Neuron (in vitro differentiated cells): Measurements from ENCODE around the gene OLFM4.

Experiments
- H2AFZ ChIP-seq: one replicate; pipeline ENCODE4 v1.6.1; 2013; ENCODE audit warnings: low read depth, mild to moderate bottlenecking, inconsistent platforms, low read length, moderate library complexity
- H3K27me3 ChIP-seq: one replicate; pipeline ENCODE4 v1.6.1; 2013; ENCODE audit warnings: low read length; ENCODE audit not compliant: insufficient read depth
- H3K36me3 ChIP-seq: one replicate; pipeline ENCODE4 v1.6.1; 2013; ENCODE audit warnings: low read length; ENCODE audit not compliant: insufficient read depth
- H3K4me1 ChIP-seq: one replicate; pipeline ENCODE4 v1.6.1; 2013; ENCODE audit warnings: low read length; ENCODE audit not compliant: insufficient read depth
- H3K4me3 ChIP-seq: 2 replicates; pipeline ENCODE4 v1.5.1; 2013; ENCODE audit warnings: mild to moderate bottlenecking, low read length, moderate library complexity
- H3K9me3 ChIP-seq: one replicate; pipeline ENCODE4 v1.6.1; 2013; ENCODE audit warnings: low read length

Gene OLFM4

GRCh38 chr13:53060840-53061490 is 32.4 kb downstream of the OLFM4 start:
- H2AFZ ChIP-seq = peak overlapping the region; percentile 46
- H3K4me3 ChIP-seq = no peak overlapping the region
- no peaks in the 10 kb centered on the region for H3K9me3 ChIP-seq
- H3K4me1 ChIP-seq = peaks cover 28% of the 10 kb centered on the region
- H3K27me3 ChIP-seq = no peaks in the 10 kb centered on the region
- H3K36me3 ChIP-seq = no peaks in the 10 kb centered on the region

GRCh38 chr13:53064731-53065130 is 36.1 kb downstream of the OLFM4 start:
- H2AFZ ChIP-seq = no peak overlapping the region
- H3K4me3 ChIP-seq = no peak overlapping the region
- no peaks in the 10 kb centered on the region for H3K27me3 ChIP-seq

GRCh38 chr13:53066411-53066810 is 37.8 kb downstream of the OLFM4 start:
- Histone ChIP-seq H3K36me3 (no peaks in the 10 kb centered on the region), H3K27me3 (no peaks in the 10 kb centered on the region), H3K9me3 (no peaks in the 10 kb centered on the region), H3K4me3 (no peak overlapping the region), H2AFZ (no peak overlapping the region), H3K4me1 (peaks cover 33% of the 10 kb centered on the region)

More at GRCh38 chr13:53064731-53065130, 36.1 kb downstream of the OLFM4 start:
- Histone ChIP-seq H3K4me1 (peaks cover 49% of the 10 kb centered on the region), H3K36me3 (no peaks in the 10 kb centered on the region), H3K9me3 (no peaks in the 10 kb centered on the region)

DNA sequence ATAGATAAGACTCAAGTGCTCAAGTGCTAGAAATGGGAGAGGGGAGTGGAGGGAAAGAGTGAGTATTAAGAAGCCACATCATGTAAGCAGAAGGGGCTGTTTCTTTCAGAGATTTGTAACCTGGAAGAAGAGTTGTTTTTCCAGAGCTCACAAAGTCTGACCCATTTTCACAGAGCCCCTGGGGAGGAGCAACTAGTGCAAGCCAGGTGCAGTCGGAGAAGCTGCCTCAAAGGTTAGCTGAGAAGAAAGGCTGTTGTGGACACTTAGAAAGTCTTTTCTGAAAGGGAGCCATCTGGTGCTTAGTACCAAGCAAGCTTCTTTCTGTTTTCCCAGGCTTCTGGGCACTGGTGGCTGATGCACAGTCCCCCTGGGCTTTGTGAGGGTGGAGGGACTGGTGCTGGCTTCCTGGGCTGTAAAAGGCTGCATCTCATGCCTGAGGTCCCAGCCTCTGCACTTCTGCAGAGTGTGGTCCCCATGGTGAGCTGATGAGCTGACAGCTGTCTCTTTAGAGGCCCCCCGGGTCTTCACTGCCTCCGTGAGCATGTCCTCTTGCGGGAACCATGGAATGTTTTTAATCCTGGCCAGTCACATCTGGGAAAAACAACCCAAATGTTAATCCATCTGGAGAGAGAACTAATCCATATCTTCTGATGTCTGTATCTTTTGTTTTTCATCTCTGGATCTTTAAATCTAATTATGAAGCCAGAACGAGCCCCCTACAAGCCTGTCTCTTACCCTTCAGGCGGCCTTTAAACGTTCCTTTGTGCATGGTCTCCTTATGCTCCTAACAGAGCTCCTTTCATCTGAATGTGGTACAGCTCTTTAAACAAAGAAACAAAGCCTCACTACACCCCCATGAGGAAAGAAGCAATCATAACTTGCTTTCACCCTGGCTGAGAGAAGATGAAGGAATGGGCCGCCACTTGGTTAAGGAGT is 40.2 kb downstream of the OLFM4 start:
- Histone ChIP-seq H3K27me3 (no peaks in the 10 kb centered on the region), H3K36me3 (no peaks in the 10 kb centered on the region), H3K4me3 (no peak overlapping the region), H3K4me1 (peaks cover 22% of the 10 kb centered on the region), H3K9me3 (no peaks in the 10 kb centered on the region), H2AFZ (peak overlapping the region; percentile 30)

GRCh38 chr13:53069800-53070199 is 41.2 kb downstream of the OLFM4 start:
- peaks cover 24% of the 10 kb centered on the region for H3K4me1 ChIP-seq
- H3K9me3 ChIP-seq = no peaks in the 10 kb centered on the region
- no peaks in the 10 kb centered on the region for H3K36me3 ChIP-seq
- H3K4me3 ChIP-seq = no peak overlapping the region
- H2AFZ ChIP-seq = no peak overlapping the region
- H3K27me3 ChIP-seq = no peaks in the 10 kb centered on the region

GRCh38 chr13:53073711-53074110 is 45.1 kb downstream of the OLFM4 start:
- Histone ChIP-seq H3K4me1 (peaks cover 36% of the 10 kb centered on the region), H3K9me3 (no peaks in the 10 kb centered on the region), H3K36me3 (no peaks in the 10 kb centered on the region)

GRCh38 chr13:53074114-53074513 is 45.5 kb downstream of the OLFM4 start:
- H3K4me3 ChIP-seq = no peak overlapping the region
- no peak overlapping the region for H2AFZ ChIP-seq
- H3K27me3 ChIP-seq = no peaks in the 10 kb centered on the region
- no peaks in the 10 kb centered on the region for H3K36me3 ChIP-seq
- H3K9me3 ChIP-seq = peaks cover 2% of the 10 kb centered on the region
- H3K4me1 ChIP-seq = peaks cover 32% of the 10 kb centered on the region

More at GRCh38 chr13:53073711-53074110, 45.1 kb downstream of the OLFM4 start:
- Histone ChIP-seq H3K27me3 (no peaks in the 10 kb centered on the region), H3K4me3 (no peak overlapping the region), H2AFZ (no peak overlapping the region)

GRCh38 chr13:53075356-53076041 is 46.9 kb downstream of the OLFM4 start:
- Histone ChIP-seq H2AFZ (no peak overlapping the region), H3K4me1 (peaks cover 27% of the 10 kb centered on the region), H3K9me3 (peaks cover 2% of the 10 kb centered on the region), H3K36me3 (no peaks in the 10 kb centered on the region), H3K4me3 (no peak overlapping the region), H3K27me3 (no peaks in the 10 kb centered on the region)

DNA sequence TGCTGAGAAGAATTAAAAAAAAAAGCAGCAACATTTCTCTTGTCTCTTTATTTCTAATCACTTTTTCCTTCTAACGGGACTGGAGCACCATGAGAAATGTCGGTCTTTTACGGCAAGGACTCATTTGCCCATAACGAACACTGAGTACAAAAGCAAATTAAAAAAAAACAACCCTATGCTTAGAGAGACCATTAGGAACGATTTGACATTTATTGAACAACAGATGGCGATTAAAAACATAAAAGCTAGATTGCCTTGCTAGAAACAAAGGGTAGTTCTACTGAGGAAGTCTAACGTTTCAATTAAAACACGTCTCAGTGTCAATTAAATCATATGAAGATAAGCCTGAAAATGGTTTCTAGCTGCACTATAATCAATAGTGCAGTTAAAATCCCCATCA is 51.1 kb downstream of the OLFM4 start:
- peaks cover 7% of the 10 kb centered on the region for H3K9me3 ChIP-seq
- no peak overlapping the region for H3K4me3 ChIP-seq
- peaks cover 23% of the 10 kb centered on the region for H3K4me1 ChIP-seq
- H2AFZ ChIP-seq = no peak overlapping the region
- H3K36me3 ChIP-seq = no peaks in the 10 kb centered on the region
- no peaks in the 10 kb centered on the region for H3K27me3 ChIP-seq

DNA sequence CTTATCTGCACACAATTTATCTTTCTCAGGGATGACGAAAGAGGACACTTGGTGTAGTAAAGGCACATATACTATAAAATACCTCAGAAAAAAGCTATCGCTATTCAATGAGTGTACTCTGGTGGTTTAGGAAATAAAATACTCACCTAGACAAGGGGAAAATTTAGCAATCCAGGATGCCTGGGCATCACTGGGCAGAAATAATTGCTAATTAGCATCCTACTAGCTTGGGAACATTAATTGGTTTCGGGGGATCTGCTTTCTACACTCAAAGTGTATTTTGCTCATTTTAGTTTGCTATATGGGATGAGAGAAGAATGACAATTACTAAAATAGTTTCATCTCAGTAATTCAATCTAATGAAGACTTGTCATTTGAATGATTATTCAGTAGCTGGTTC is 60.3 kb downstream of the OLFM4 start:
- H3K4me3 ChIP-seq = no peak overlapping the region
- H3K4me1 ChIP-seq = peaks cover 19% of the 10 kb centered on the region
- H3K9me3 ChIP-seq = no peaks in the 10 kb centered on the region
- H2AFZ ChIP-seq = no peak overlapping the region
- no peaks in the 10 kb centered on the region for H3K36me3 ChIP-seq
- no peaks in the 10 kb centered on the region for H3K27me3 ChIP-seq

DNA sequence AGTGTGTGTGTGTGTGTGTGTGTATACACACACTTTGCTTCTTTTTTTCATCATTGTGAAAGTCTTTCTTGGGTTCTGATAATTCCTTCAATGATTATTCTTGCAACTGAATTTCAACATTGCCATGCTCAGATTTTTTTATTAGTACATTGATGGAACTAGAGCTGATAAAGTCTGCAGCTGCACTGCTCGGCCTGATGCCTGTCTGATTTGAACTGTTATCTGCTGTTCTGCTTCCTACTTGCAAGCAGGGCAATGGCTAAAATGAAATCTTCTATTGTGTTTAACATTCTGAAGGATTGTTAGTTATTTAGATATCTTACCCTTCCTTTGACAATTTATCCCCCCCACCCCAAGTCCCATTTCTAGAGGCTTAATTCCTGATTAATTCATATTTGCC is 61.3 kb downstream of the OLFM4 start:
- Histone ChIP-seq H3K36me3 (no peaks in the 10 kb centered on the region), H3K9me3 (no peaks in the 10 kb centered on the region), H3K4me3 (no peak overlapping the region), H3K27me3 (no peaks in the 10 kb centered on the region), H3K4me1 (peaks cover 19% of the 10 kb centered on the region), H2AFZ (no peak overlapping the region)

GRCh38 chr13:53090461-53090860 is 61.8 kb downstream of the OLFM4 start:
- no peak overlapping the region for H2AFZ ChIP-seq
- no peaks in the 10 kb centered on the region for H3K9me3 ChIP-seq
- peaks cover 19% of the 10 kb centered on the region for H3K4me1 ChIP-seq
- no peak overlapping the region for H3K4me3 ChIP-seq
- H3K36me3 ChIP-seq = no peaks in the 10 kb centered on the region
- H3K27me3 ChIP-seq = no peaks in the 10 kb centered on the region

GRCh38 chr13:53092931-53093330 is 64.3 kb downstream of the OLFM4 start:
- Histone ChIP-seq H2AFZ (peak overlapping the region; percentile 80), H3K4me3 (no peak overlapping the region), H3K4me1 (peaks cover 19% of the 10 kb centered on the region), H3K36me3 (no peaks in the 10 kb centered on the region), H3K27me3 (no peaks in the 10 kb centered on the region), H3K9me3 (no peaks in the 10 kb centered on the region)
